Measurements from ENCODE around the gene ALK.

- TF ChIP-seq GATA3 (IDR thresholded peaks at IDR 0.05; ENCODE audit: low read depth, low read length) (no peak), GATA2 (IDR thresholded peaks at IDR 0.05; ENCODE audit: low read depth, low read length) (no peak)
Observed at GRCh38 chr2:29310650-29311348, 610.6 kb downstream of the ALK start.
